HepG2 (cell line): ENCODE results near the gene ADGRG1. TPM values are rescaled to one million over a fixed set of nuclear protein-coding genes. Genes with fewer than 3 reads are reported as not detected.

Experiments used
- AGO1 ChIP-seq: fragments of 200-400 bp; formaldehyde crosslinking; IDR thresholded peaks from 2 replicates; pipeline ENCODE4 v1.6.1; 2017; ENCODE audit warnings: mild to moderate bottlenecking, low read depth, low read length, moderate library complexity; ENCODE audit not compliant: poor library complexity, severe bottlenecking
- CBX2 ChIP-seq, 2 experiments: fragments of 200-600 bp in 1 of 2; sonication (generic); formaldehyde crosslinking in 1 of 2; IDR thresholded peaks; 2 replicates each; pipeline versions ENCODE4 v1.7.0 to v1.8.1; 2018 to 2022; ENCODE audit warnings: low read depth in 2 of 2, low read length in 1 of 2, mild to moderate bottlenecking in 1 of 2, missing genetic modification reagents in 1 of 2
- FOXM1 ChIP-seq: sonication (generic); formaldehyde crosslinking; IDR thresholded peaks from 2 replicates; pipeline ENCODE4 v1.5.0; 2020; ENCODE audit warnings: missing genetic modification reagents
- GFI1 ChIP-seq: sonication (generic); formaldehyde crosslinking; IDR thresholded peaks from 2 replicates; pipeline ENCODE4 v1.5.0; 2020; ENCODE audit warnings: missing genetic modification reagents, mild to moderate bottlenecking, borderline replicate concordance
- NFIB ChIP-seq: sonication (generic); formaldehyde crosslinking; IDR thresholded peaks from 2 replicates; pipeline ENCODE4 v1.9.0; 2021; ENCODE audit warnings: missing genetic modification reagents, mild to moderate bottlenecking, borderline replicate concordance
- PITX1 ChIP-seq: sonication (generic); formaldehyde crosslinking; IDR thresholded peaks from 2 replicates; pipeline ENCODE4 v1.5.1; 2020; ENCODE audit warnings: mild to moderate bottlenecking, missing genetic modification reagents
- PTBP1 ChIP-seq: fragments of 200-400 bp; formaldehyde crosslinking; IDR thresholded peaks from 2 replicates; pipeline ENCODE4 v1.6.1; 2018; ENCODE audit warnings: low read length, low read depth; ENCODE audit not compliant: poor library complexity, severe bottlenecking
- SNAI1 ChIP-seq: sonication (generic); formaldehyde crosslinking; IDR thresholded peaks from 2 replicates; pipeline ENCODE4 v1.5.0; 2020; ENCODE audit warnings: mild to moderate bottlenecking, missing genetic modification reagents, borderline replicate concordance
- XBP1 ChIP-seq: sonication (generic); formaldehyde crosslinking; IDR thresholded peaks from 2 replicates; pipeline ENCODE4 v1.5.0; 2020; ENCODE audit warnings: missing genetic modification reagents
- YEATS4 ChIP-seq: sonication (generic); formaldehyde crosslinking; IDR thresholded peaks from 2 replicates; pipeline ENCODE4 v1.4.0; 2020; ENCODE audit warnings: missing genetic modification reagents, borderline replicate concordance
- ZBTB10 ChIP-seq: sonication (generic); formaldehyde crosslinking; IDR thresholded peaks from 2 replicates; pipeline ENCODE4 v1.4.0; 2020; ENCODE audit warnings: missing genetic modification reagents, borderline replicate concordance
- ZFP36 ChIP-seq: fragments of 150-350 bp; IDR thresholded peaks from 2 replicates; pipeline ENCODE4 v1.6.1; 2018; ENCODE audit warnings: borderline replicate concordance, low read length, low read depth; ENCODE audit not compliant: partially characterized antibody
- ZFP62 ChIP-seq: sonication (generic); formaldehyde crosslinking; IDR thresholded peaks from 2 replicates; pipeline ENCODE4 v1.4.0; 2020; ENCODE audit warnings: missing genetic modification reagents
- ZNF430 ChIP-seq: sonication (generic); formaldehyde crosslinking; IDR thresholded peaks from 2 replicates; pipeline ENCODE4 v1.9.0; 2021; ENCODE audit warnings: mild to moderate bottlenecking, missing genetic modification reagents
- ZNF616 ChIP-seq: sonication (generic); formaldehyde crosslinking; IDR thresholded peaks from 2 replicates; pipeline ENCODE4 v1.5.0; 2020; ENCODE audit warnings: low read depth, mild to moderate bottlenecking, missing genetic modification reagents
- ZNF761 ChIP-seq: sonication (generic); formaldehyde crosslinking; conservative IDR thresholded peaks from 2 replicates; pipeline ENCODE4 v1.4.0; 2020; ENCODE audit warnings: mild to moderate bottlenecking, missing genetic modification reagents
- ZNF780A ChIP-seq: sonication (generic); formaldehyde crosslinking; IDR thresholded peaks from 2 replicates; pipeline ENCODE4 v1.8.0; 2022; ENCODE audit warnings: mild to moderate bottlenecking, missing genetic modification reagents, moderate library complexity
- polyA plus RNA-seq, 8 experiments: library from polyadenylated mRNA; depleted of rRNA in 3 of 8; stranded (reverse) in 7 of 8; unstranded in 1 of 8; fragments of >200 nt; fragmentation: Illumina TruSeq in 4 of 8; extraction: Trizol in 4 of 8; gene quantifications; 2 replicates each; pipeline versions ENCODE4 v1.2.1 to v1.2.3, GENCODE V29; 2011 to 2016; ENCODE audit warnings: low read depth in 4 of 8, missing spikeins in 1 of 8, mixed read lengths in 1 of 8; ENCODE audit not compliant: insufficient read depth in 1 of 8
- total RNA-seq, 5 experiments: library from RNA; depleted of rRNA; stranded (reverse); fragments of >200 nt; fragmentation: Illumina TruSeq; extraction: Trizol; gene quantifications; 2 replicates each; pipeline ENCODE4 v1.2.3, GENCODE V29; 2016; ENCODE audit warnings: low read depth in 1 of 5
- TF ChIP-seq, protein P1 (sequence below), 2 experiments: IDR thresholded peaks; 2 replicates each; pipeline ENCODE4 v1.6.1; 2011 to 2012; ENCODE audit warnings: low read length in 2 of 2, borderline replicate concordance in 1 of 2, low read depth in 1 of 2, mild to moderate bottlenecking in 1 of 2, moderate library complexity in 1 of 2
- TF ChIP-seq, protein P2 (sequence below): sonication (generic); formaldehyde crosslinking; IDR thresholded peaks from 2 replicates; pipeline ENCODE4 v1.4.0; 2020; ENCODE audit warnings: missing genetic modification reagents, mild to moderate bottlenecking, borderline replicate concordance
- TF ChIP-seq, protein P3 (sequence below): IDR thresholded peaks from 2 replicates; pipeline ENCODE4 v1.6.1; 2012; ENCODE audit warnings: inconsistent platforms

ADGRG1 gene
- total and polyA plus RNA-seq, 2 of the 13 experiments (the other 11 are each of a cell fraction or from before 2014, with no cell fraction given) = 2.7 to 5.9 TPM

DNA sequence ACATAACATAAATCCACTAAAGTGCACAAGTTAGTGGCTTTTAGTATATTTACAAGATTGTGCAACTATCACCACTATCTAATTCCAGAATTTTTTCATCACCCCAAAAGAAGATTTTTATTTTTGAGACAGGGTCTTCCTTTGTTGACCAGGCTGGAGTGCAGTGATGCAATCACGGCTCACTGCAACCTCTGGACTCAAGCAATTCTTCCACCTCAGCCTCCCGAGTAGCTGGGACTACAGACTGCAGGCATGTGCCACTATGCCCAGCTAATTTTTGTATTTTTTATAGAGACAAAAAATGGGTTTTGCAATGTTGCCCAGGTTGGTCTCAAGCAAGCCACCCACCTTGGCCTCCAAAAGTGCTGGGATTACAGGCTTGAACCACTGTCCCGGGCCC, 81.2 kb downstream of the ADGRG1 start (continued):
- TF ChIP-seq, protein P1, sequence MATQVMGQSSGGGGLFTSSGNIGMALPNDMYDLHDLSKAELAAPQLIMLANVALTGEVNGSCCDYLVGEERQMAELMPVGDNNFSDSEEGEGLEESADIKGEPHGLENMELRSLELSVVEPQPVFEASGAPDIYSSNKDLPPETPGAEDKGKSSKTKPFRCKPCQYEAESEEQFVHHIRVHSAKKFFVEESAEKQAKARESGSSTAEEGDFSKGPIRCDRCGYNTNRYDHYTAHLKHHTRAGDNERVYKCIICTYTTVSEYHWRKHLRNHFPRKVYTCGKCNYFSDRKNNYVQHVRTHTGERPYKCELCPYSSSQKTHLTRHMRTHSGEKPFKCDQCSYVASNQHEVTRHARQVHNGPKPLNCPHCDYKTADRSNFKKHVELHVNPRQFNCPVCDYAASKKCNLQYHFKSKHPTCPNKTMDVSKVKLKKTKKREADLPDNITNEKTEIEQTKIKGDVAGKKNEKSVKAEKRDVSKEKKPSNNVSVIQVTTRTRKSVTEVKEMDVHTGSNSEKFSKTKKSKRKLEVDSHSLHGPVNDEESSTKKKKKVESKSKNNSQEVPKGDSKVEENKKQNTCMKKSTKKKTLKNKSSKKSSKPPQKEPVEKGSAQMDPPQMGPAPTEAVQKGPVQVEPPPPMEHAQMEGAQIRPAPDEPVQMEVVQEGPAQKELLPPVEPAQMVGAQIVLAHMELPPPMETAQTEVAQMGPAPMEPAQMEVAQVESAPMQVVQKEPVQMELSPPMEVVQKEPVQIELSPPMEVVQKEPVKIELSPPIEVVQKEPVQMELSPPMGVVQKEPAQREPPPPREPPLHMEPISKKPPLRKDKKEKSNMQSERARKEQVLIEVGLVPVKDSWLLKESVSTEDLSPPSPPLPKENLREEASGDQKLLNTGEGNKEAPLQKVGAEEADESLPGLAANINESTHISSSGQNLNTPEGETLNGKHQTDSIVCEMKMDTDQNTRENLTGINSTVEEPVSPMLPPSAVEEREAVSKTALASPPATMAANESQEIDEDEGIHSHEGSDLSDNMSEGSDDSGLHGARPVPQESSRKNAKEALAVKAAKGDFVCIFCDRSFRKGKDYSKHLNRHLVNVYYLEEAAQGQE (IDR thresholded peaks at IDR 0.05; ENCODE audit: borderline replicate concordance in 1 of 2, low read depth in 1 of 2, low read length in 2 of 2) = no peak
- TF ChIP-seq XBP1 = no peak
- TF ChIP-seq ZFP36 = no peak
- peak; percentile 34; the same call in 1 of the 2 replicates for TF ChIP-seq ZBTB10
- no peak for TF ChIP-seq PTBP1
- TF ChIP-seq PITX1 (CRISPR knock-in tag) = peak; percentile 50; the same call in 1 of the 2 replicates
- TF ChIP-seq GFI1 (CRISPR knock-in tag) = peak; percentile 76; the same call in 1 of the 2 replicates
- TF ChIP-seq ZNF761 = 0 out of 2 replicates have a peak, but pooled peaks have one; percentile 28
- TF ChIP-seq, protein P2, sequence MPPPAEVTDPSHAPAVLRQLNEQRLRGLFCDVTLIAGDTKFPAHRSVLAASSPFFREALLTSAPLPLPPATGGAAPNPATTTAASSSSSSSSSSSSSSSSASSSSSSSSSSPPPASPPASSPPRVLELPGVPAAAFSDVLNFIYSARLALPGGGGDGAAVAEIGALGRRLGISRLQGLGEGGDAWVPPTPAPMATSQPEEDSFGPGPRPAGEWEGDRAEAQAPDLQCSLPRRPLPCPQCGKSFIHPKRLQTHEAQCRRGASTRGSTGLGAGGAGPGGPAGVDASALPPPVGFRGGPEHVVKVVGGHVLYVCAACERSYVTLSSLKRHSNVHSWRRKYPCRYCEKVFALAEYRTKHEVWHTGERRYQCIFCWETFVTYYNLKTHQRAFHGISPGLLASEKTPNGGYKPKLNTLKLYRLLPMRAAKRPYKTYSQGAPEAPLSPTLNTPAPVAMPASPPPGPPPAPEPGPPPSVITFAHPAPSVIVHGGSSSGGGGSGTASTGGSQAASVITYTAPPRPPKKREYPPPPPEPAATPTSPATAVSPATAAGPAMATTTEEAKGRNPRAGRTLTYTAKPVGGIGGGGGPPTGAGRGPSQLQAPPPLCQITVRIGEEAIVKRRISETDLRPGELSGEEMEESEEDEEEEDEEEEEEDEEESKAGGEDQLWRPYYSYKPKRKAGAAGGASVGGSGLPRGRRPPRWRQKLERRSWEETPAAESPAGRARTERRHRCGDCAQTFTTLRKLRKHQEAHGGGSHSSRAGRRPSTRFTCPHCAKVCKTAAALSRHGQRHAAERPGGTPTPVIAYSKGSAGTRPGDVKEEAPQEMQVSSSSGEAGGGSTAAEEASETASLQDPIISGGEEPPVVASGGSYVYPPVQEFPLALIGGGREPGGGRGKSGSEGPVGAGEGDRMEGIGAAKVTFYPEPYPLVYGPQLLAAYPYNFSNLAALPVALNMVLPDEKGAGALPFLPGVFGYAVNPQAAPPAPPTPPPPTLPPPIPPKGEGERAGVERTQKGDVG (CRISPR knock-in tag) = no peak
- TF ChIP-seq, protein P3, sequence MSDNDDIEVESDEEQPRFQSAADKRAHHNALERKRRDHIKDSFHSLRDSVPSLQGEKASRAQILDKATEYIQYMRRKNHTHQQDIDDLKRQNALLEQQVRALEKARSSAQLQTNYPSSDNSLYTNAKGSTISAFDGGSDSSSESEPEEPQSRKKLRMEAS = no peak
- TF ChIP-seq CBX2 (IDR thresholded peaks at IDR 0.05; ENCODE audit: low read depth, low read length) = no peak
- TF ChIP-seq CBX2 (CRISPR knock-in tag; IDR thresholded peaks at IDR 0.05; ENCODE audit: low read depth) = no peak
- TF ChIP-seq ZNF780A (CRISPR knock-in tag) = no peak
- peak; percentile 61; the same call in 1 of the 2 replicates for TF ChIP-seq YEATS4
- no peak for TF ChIP-seq ZNF616 (CRISPR knock-in tag)
- TF ChIP-seq FOXM1 (CRISPR knock-in tag) = no peak
- no peak for TF ChIP-seq NFIB
- no peak for TF ChIP-seq ZNF430 (CRISPR knock-in tag)
- no peak for TF ChIP-seq SNAI1 (CRISPR knock-in tag)
- TF ChIP-seq AGO1 = no peak
- no peak for TF ChIP-seq ZFP62 (CRISPR knock-in tag)
